GM18498 (cell line): ENCODE data around the gene ERICH2.

Source experiments
- ATAC-seq: cut with Tn5 transposase; IDR thresholded peaks from one replicate; pipeline ENCODE4 v1.9.1; 2021; ENCODE audit warnings: mild to moderate bottlenecking, moderate library complexity; ENCODE audit not compliant: unreplicated experiment

The ERICH2 gene

DNA sequence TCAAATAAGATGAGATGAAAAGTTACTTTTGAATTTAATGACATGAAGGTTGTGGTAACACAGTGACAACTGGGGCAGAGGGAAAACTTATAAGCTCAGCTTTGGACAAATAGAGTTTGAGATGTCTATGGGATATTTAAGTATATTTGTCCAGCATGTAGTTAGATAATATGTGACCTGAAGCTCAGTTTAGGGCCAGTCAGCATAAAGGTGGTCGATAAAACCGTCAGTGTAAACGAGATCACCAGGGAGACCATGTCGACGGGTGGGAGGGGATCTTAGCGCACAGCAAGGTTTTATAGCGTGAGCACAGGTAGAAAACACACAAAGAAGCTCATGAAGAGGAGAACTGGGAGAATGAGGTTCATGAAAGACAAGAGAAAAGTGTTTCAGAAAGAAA is 7.4 kb upstream of the ERICH2 start:
- ATAC-seq, result no peak

DNA sequence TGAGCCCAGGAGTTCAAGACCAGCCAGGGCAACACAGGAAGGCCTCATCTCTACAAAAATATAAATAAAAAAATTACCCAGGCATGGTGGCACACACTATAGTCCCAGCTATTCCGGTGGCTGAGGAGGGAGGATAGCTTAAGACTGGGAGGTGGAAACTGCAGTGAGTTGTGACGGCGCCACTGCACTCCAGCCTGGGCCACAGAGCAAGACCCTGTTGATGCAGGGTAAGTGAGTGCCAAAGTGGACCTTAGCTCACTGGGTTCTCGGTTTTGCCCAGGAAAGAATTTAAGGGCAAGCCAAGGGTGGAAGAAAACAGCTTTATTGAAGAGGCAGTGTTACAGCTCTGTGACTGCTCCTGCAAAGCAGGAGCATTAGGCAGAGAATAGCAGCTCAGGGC is 6.9 kb upstream of the ERICH2 start:
- ATAC-seq, result no peak

DNA sequence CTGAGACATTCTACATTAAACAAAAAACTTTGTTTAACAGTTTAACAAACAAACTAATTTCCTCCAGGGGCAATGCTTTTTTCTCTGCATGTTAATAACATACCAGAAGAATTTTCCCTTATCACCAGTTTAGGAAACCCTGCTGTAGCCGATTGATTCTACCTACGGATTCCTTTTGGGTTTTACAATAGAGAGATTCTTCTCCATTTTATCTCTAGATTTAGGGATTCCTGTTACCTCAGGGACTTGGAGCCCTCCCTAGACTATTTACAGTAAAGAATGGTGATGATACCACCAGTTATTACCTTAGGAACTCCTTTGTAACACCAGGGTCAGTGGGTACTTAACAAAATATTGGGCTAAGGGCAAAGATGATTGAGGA is 5.3 kb upstream of the ERICH2 start:
- no peak for ATAC-seq

DNA sequence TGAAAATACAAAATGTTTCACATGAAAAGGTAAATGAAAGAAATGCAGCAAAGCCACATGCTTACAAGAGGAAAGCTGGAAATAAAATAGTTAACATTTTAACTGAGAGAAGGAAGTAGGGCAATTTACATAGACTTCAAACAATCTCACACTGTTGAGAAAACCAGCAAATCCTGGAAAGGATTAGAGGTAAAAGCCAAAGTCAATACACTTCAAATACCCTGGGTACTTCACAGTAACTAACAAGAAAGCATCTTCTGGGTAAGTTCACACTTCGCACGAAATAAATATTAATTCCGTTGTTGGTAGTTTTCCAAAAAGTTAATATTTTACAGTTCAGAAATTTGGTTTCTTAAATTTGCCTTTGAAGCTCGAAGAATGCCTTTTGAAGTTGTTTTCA is 3.5 kb upstream of the ERICH2 start:
- ATAC-seq, result no peak

DNA sequence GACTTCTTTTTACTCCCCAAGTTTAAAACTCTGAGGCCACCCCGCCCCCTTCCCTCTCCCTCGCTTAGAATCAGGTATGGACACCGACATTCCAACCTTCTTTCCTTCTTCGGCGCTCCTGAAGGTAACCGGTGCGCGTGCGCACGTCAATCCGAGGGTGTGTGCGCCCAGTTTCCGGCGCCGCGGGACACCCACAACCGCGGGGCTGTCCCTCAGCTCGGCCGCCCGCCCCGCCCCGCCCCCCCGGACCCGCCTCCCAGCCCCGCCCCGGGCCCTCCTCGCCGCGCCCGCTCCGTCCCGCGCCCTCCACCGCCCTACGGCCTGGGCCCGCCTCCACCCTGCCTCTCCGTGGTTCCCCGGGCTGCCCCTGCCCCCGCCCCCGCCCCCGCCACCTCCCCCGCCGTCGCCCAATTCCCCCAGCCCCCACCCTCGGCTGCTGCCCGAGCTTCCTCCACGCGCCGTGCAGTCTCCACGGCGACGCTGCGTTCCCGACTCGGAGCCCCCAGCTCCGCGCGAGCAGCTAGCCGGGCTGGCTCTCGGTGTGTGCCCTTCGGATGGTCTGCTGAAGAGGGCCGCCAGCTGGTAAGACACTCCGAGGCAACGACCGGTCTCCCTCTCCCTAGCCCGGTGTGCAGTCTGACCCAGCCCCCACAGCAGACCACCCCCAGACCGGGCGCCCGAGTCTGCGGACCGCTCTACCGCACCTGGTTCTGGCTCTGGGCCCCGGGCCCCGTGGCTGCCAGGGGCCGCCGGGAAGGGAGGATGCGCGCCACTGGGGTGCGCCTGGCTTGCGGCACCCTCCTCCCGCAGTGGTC is 635 bp downstream of the ERICH2 start:
- ATAC-seq, result peak; percentile 82

DNA sequence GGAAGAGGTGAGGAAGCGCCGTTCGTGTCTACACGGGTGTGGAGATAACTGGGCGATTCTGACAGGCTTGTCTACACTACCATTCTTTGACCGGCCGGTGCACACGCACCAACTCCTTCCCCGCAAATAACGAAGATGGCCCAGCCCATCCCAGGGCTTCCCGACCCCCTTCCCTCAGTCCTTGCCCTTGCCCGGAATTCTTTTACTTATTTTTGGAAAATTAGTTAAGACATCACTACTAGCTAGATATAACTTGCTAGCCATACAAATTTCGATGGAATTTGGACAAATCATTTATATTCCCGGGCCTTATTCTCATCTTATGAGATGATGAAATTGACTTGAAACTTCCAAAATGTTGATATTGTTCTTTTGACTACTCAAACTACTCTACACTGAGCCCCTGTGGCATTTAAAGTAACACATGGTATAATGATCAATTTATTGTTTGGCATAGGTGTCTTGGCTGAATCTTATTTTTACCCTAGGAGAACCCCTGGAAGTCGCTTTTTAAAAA is 1.3 kb downstream of the ERICH2 start:
- no peak for ATAC-seq

DNA sequence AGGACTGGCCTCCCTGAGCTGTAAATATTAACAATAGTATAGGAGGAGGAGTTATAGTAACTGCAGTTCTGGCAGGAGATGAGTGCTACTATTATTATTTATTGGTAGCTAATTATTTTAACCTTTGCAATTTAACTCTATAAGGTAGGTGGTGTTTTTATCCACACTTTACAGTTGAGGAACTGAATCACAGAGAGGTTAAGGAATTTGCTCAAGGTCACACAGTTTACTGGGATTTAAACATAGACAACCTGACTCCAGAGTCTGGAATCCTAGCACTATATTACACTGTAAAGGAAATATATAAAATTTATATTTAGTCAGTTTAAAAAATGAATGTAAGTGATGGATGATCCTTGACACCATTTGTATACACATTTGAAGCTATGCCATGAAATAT is 2.1 kb downstream of the ERICH2 start:
- no peak for ATAC-seq

DNA sequence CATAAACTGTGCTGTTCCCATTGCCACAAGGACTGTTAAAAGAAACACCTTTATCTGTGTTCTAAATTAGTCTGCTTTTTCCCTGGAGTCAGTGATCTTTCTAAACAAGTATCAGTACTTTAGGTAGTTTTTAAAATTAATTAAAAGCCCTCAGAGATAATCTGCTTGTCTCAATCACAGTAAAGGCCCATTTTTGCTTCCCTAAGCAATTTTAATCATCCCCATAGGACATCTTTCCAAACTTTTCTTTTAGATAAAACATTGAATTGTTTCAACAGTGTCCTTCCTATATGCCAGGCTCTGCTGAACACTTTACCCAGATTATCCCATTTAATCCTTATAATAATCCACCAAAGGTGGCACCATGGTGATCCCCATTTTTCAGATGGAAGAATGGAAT is 3.9 kb downstream of the ERICH2 start:
- ATAC-seq, result no peak

DNA sequence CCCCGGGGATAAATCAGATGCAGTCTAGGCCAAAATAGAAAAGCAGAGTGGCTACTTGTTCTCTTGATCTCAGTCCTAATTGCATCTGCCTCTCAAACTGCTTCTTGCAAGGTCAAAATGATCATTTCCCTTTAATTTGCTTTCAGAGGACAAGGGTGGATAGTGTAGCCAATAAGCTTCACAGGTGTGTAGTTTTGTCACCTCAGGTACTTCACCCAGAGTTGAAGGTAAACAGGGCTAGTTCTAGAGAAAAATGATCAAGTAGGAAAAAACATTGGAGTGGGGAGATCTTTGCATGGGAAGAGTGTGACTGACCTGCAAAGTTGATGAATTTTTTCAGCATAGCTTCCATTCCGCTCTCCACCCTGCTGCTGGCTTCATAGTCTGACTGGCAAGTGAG is 8.7 kb downstream of the ERICH2 start:
- ATAC-seq, result no peak

DNA sequence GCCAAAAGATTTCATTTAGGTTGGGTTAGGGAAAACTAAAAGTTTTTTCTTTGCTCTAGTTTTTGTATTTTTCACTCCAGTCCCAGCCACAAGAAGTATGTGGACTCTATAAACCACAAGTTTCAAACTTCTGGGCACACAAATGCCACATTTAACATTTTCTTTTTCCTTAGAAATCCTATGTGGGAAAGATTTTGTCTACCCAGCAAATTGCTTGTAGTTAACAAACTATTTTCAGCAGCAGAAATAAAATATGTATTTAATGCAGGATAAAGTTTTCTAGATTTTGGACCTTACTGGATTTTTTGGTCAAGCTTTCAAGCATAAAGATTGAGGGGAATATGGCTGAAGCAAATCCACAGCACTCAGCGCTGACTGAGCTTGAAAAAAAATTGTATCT is 9.1 kb downstream of the ERICH2 start:
- no peak for ATAC-seq

DNA sequence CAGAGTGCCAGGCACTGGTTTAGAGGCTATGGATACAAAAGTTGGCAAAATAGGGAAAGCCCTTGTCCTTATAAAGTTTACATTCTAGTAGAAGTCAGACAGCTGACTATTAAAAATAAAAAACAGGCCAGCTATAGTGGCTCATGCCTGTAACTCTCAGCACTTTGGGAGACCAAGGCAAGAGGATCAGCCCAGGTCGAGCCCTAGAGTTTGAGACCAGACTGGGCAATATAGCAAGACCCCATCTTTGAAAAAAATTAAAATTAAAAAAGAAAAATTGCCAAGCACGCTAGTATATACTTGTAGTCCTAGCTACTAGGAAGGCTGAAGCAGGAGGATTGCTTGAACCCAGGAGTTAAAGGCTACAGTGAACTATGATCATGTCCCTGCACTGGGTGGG is 12.5 kb downstream of the ERICH2 start:
- no peak for ATAC-seq

DNA sequence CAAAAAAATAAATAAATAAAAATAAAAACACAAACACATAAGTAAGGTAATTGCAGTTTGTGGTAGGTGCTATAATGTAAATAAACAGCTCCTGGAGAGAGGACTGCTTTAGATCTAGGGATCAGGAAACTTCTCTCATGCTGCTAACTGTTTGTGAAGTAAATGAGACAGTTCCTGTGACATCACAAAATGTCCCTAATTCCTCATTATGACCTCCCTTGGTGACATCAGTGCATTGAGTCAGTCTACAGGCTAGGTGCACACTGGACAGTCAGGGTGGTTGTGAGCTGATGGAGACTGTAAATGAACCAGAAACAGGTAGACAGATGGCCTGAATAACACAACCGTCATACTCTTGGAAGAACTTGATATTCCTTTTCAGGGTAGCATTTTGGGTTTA is 13.4 kb downstream of the ERICH2 start:
- no peak for ATAC-seq

DNA sequence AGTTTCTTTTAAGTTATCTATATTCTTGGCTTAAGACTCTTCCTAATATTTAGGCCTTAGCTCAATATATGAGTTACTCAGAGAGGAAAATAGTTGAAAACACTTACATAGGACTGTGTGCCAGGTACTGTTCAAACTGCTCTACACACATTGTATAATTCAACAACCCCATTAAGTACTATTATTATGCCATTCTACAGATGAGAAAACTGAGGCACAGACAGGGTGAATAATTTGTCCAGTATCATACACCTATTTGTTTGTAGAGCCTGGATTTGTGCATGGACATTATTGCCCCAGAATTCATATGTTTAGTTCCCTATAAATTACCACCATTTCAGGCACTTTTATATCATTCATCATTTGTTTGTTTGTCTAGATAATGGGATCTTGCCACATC is 28.8 kb downstream of the ERICH2 start:
- ATAC-seq, result no peak

DNA sequence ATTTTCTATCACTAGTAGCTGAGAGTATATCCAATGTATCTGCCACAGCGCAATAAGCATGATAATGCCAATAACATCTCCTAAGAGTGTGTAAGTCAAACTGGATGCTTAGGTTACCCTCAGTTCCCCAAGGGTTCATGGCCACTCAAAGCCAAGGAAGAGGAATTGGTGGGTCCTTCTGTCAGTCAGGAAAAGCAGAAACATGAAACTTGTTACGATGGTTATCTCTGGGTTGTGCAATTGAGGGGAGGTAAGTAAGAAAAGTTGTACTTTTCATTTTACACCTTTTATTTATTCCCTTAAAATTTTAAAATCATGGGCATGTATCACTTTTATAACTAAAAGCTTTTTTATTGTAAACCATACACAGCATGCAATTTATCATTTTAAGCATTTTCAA is 36.4 kb downstream of the ERICH2 start:
- ATAC-seq, result no peak

DNA sequence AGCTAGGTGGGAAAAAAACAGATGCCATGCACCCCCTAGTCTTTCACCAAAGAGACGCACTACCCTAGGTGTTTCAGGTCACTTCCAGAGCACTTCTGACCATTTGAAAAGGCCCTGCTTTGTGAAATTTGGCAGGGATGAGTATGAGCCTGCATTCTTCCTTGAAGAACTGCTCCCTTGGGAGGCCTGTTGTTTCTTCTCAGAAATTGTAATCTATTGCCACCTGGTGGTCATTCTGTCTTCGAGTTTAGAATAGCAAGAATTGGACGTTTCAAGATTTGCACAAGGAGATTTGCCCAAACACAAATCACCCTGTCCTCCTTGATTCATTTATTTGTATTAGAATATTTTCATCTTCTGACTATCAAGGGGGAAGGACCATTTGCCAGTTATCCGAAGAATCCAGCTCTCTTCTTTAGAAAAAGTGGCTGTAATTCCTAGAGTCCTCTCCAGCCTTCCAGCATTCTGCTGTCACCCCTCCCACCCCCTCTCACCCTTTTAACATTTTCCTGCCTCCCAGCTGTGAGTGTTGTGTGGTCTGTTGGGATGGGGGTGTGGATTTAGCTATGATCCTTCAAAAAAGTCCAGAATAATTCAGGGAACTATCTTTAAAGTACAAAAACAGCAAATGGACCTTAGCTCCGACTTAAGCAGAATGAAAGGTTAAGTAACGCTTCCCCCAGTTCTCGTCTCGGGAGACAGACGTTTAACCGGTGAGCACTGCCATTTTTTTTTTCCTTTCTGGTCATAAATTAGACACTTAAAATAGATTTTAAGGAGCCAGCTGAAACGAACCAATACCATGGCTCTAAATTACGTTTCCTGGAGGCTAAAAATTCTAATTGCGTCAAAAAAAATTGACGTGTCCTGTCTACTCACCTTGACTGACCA is 42.8 kb downstream of the ERICH2 start:
- no peak for ATAC-seq

DNA sequence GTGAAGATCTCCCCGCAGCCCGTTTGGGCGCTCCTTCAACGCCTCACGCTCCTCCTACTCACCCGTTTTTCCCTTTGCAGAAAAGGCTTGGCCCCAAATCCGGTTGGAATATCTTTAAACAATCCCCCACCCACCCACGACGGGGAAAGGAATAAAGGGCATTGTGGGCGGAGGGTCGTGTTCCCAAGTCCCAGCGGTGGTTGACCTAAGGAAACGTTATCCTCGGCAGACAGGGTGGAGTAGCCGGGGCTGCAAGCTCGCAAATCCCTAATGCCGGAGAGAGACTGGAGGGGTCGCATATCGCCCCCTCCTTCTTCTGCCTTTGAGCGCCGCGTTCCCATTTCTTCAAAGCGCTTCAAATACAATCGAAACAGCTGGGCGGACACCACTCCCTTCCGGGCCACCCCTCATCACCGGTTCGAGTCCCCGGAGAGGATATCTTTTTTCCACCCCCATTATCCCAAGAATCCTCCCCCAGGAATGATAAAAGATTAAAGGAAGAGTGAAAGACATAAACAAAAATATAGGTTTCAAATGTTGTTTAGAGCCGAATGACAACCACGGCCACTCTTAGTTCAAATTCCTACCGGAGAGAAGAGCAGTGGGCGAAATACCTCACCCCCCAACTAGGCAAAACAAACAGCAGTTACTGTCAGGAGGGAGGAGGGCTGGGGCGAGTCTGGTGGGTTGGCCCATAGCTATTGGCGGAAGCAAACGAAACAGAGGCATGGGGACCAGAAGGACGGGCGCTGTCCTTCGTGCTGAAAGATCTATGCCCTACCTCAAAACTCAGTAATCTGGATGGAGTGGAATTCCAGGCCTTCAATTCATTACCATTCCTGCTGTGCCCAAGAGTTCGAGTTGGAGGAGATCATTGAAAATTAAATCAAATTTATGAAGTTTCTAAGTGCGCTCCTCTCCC is 43.7 kb downstream of the ERICH2 start:
- no peak for ATAC-seq

DNA sequence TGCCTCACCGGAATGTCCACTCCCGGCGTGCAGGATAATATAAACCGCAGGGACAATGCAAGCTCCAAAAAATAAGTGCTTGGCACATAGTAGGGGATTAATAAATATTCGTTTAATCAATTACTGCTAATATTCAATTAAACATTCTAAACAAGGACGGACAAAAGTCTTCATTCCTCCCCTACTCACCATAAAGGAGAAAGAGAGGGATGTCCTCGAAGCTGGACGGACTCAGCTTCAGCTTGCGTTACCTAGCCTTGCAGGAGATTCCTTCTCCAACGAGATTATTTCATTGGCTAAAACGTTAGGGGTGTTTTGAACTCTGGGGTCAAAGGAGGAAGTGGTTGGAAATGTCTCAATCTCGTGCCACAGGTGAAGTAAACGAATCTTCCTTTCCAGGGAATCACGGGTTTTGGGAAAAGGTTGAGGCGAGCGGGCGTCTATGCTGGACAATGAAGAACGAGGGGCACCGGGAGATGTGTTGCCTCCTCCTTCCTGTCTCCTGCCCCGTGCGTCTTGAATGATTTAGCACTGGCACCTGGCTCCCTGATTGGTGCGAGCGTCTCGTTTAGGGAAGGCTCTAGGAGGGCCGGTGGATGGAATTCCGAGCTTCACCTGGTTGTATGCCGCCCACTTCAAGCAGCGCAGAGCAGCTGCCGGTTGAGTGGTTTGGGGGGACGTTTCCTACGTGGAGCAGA is 44.5 kb downstream of the ERICH2 start:
- no peak for ATAC-seq

DNA sequence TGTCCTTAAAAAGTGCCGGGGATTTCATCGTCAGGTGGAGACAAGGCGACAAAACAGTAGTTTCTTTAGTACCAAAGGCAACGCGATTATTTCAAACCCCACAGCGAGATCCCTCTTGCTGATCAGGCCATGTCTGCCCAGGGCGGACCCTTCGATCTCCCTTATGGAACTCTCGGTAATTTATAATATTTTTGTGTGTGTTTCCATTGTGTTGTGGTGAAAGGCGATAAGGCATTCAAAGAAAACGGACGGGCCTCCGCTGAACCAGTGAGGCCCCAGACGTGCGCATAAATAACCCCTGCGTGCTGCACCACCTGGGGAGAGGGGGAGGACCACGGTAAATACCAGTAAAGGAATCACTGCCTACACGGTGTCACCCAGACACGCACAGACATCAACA is 45.1 kb downstream of the ERICH2 start:
- ATAC-seq, result no peak

DNA sequence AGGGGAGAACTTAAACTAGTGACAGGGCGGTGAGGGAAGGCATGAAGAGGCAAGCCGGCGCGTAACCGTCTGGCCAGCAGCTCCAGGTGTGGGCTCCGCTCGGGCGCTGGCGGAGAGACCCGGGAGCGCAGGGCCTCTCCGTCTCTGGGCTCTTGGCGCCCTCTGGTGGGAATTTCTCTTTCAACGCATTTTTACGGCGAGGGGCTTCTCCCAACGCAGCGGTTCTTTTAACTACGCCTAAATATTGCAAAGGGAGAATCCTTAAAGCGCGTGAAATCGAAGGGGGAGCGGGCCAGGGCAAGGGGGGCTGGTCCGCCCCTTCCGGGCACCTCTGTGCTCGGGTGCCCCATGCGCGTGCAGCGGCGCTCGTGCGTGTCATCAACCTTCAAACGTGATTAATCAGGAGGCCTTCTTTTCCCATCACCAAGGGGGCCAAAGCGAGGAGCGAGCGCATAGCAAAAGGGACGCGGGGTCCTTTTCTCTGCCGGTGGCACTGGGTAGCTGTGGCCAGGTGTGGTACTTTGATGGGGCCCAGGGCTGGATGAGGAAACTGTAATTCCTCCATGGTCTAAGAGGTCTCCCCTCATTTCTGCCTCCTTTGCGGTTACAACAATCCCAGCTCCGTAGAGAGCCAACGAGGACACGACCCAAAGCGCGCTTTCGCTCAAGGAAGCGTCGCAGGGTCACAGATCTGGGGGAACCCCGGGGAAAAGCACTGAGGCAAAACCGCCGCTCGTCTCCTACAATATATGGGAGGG is 45.7 kb downstream of the ERICH2 start:
- ATAC-seq, result peak; percentile 49
